Measurements from ENCODE around the gene PRRG3. TPM values are rescaled to one million over a fixed set of nuclear protein-coding genes. Genes with fewer than 3 reads are reported as not detected.

Gene PRRG3
- polyA plus RNA-seq, 1 donor (not counting 4 experiments of a cell fraction or from before 2014, with no cell fraction given) = not detected

DNA sequence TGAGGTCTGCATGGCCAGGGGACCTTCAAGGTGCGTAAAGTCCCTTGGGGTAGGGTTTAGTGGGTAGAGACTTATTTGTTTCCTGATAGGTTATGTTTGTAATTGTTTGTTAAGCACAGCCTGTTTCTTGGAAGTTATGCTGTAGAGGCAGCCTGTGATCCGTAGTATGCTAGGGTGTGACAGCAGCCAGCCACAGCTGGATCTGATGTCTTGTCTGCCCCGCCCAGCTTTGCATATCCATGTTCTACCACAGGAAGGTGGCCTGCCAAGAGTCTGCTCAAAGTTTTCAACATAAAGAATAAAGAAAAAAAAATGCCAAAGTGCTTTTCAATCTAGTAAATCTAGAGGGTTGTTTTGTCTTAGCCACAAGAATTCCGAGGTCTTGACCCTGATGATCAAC, 19.1 kb upstream of the PRRG3 start:
- H3K4me1 ChIP-seq (ENCODE audit: control insufficient read depth, extremely low read depth, insufficient read depth, low read length) = no peaks in the 10 kb centered on the region
- no peaks in the 10 kb centered on the region for H3K27me3 ChIP-seq (ENCODE audit: control insufficient read depth, extremely low read depth, insufficient read depth, low read length)
- no peaks in the 10 kb centered on the region for H3K9me1 ChIP-seq (ENCODE audit: control insufficient read depth, extremely low read depth, insufficient read depth, low read length)
- H3K4me3 ChIP-seq (ENCODE audit: control insufficient read depth in 2 of 3, extremely low read depth in 1 of 3, insufficient read depth in 2 of 3, low read depth in 1 of 3, low read length in 3 of 3) = no peak overlapping the region
- H3K9ac ChIP-seq (ENCODE audit: control insufficient read depth, extremely low read depth, insufficient read depth, low read length) = no peak overlapping the region
- no peak for DNase-seq (ENCODE audit: low read depth, low spot score)
- H3K4me2 ChIP-seq (ENCODE audit: control insufficient read depth, extremely low read depth, insufficient read depth, low read depth, low read length) = no peak overlapping the region
- dilution Hi-C loops (cut with MboI; ENCODE audit: extremely low pct_ligation_motif_present, low sequenced_read_pairs) = no loop called here
- no peaks in the 10 kb centered on the region for H3K79me2 ChIP-seq (ENCODE audit: control insufficient read depth, insufficient read depth, low read length)
- H3K27ac ChIP-seq (ENCODE audit: control insufficient read depth, insufficient read depth, low read length) = no peak overlapping the region
- H3K36me3 ChIP-seq (ENCODE audit: control insufficient read depth in 2 of 2, extremely low read depth in 1 of 2, insufficient read depth in 2 of 2, low read length in 2 of 2) = no peaks in the 10 kb centered on the region
- H2AFZ ChIP-seq (ENCODE audit: control insufficient read depth, low read length) = no peak overlapping the region
- no peak for FAIRE-seq
- H3K9me3 ChIP-seq (ENCODE audit: control insufficient read depth, low read depth, low read length) = no peaks in the 10 kb centered on the region
- no peaks in the 10 kb centered on the region for H4K20me1 ChIP-seq (ENCODE audit: control insufficient read depth, extremely low read depth, insufficient read depth, low read length)
- TF ChIP-seq EZH2 (IDR thresholded peaks at IDR 0.05; ENCODE audit: low read length) = no peak
- TF ChIP-seq, protein P1, sequence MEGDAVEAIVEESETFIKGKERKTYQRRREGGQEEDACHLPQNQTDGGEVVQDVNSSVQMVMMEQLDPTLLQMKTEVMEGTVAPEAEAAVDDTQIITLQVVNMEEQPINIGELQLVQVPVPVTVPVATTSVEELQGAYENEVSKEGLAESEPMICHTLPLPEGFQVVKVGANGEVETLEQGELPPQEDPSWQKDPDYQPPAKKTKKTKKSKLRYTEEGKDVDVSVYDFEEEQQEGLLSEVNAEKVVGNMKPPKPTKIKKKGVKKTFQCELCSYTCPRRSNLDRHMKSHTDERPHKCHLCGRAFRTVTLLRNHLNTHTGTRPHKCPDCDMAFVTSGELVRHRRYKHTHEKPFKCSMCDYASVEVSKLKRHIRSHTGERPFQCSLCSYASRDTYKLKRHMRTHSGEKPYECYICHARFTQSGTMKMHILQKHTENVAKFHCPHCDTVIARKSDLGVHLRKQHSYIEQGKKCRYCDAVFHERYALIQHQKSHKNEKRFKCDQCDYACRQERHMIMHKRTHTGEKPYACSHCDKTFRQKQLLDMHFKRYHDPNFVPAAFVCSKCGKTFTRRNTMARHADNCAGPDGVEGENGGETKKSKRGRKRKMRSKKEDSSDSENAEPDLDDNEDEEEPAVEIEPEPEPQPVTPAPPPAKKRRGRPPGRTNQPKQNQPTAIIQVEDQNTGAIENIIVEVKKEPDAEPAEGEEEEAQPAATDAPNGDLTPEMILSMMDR (optimal IDR thresholded peaks at IDR 0.05 in 1 of 3, IDR thresholded peaks at IDR 0.05 in 1 of 3, conservative IDR thresholded peaks at IDR 0.05 in 1 of 3; ENCODE audit: extremely low read depth in 1 of 3, insufficient read depth in 2 of 3, low read length in 3 of 3) = no peak

- no peak for DNase-seq (ENCODE audit: low read depth, low spot score)
- Histone ChIP-seq H3K27me3 (ENCODE audit: control insufficient read depth, extremely low read depth, insufficient read depth, low read length) (no peaks in the 10 kb centered on the region), H3K36me3 (ENCODE audit: control insufficient read depth in 2 of 2, extremely low read depth in 1 of 2, insufficient read depth in 2 of 2, low read length in 2 of 2) (no peaks in the 10 kb centered on the region), H3K9me3 (ENCODE audit: control insufficient read depth, low read depth, low read length) (no peaks in the 10 kb centered on the region), H3K4me3 (ENCODE audit: control insufficient read depth in 2 of 3, extremely low read depth in 1 of 3, insufficient read depth in 2 of 3, low read depth in 1 of 3, low read length in 3 of 3) (no peak overlapping the region), H3K79me2 (ENCODE audit: control insufficient read depth, insufficient read depth, low read length) (no peaks in the 10 kb centered on the region), H2AFZ (ENCODE audit: control insufficient read depth, low read length) (no peak overlapping the region), H3K4me1 (ENCODE audit: control insufficient read depth, extremely low read depth, insufficient read depth, low read length) (no peaks in the 10 kb centered on the region), H3K27ac (ENCODE audit: control insufficient read depth, insufficient read depth, low read length) (no peak overlapping the region), H3K9me1 (ENCODE audit: control insufficient read depth, extremely low read depth, insufficient read depth, low read length) (no peaks in the 10 kb centered on the region), H4K20me1 (ENCODE audit: control insufficient read depth, extremely low read depth, insufficient read depth, low read length) (no peaks in the 10 kb centered on the region), H3K4me2 (ENCODE audit: control insufficient read depth, extremely low read depth, insufficient read depth, low read depth, low read length) (no peak overlapping the region), H3K9ac (ENCODE audit: control insufficient read depth, extremely low read depth, insufficient read depth, low read length) (no peak overlapping the region)
- dilution Hi-C loops (cut with MboI; ENCODE audit: extremely low pct_ligation_motif_present, low sequenced_read_pairs) = no loop called here
- TF ChIP-seq EZH2 (IDR thresholded peaks at IDR 0.05; ENCODE audit: low read length) = no peak
- TF ChIP-seq, protein P1 (optimal IDR thresholded peaks at IDR 0.05 in 1 of 3, IDR thresholded peaks at IDR 0.05 in 1 of 3, conservative IDR thresholded peaks at IDR 0.05 in 1 of 3; ENCODE audit: extremely low read depth in 1 of 3, insufficient read depth in 2 of 3, low read length in 3 of 3) = no peak
- FAIRE-seq = no peak
These were observed 15.4 kb upstream of the PRRG3 start for GRCh38 chrX:151679798-151680402.

Measured in keratinocyte (primary cell).